A549 (cell line): ENCODE results near the gene CDK9. TPM values are rescaled to one million over a fixed set of nuclear protein-coding genes. Genes with fewer than 3 reads are reported as not detected.

Experiments used
- ATAC-seq, 2 experiments: fragments of 200-7000 bp in 1 of 2; fragments of >200 bp in 1 of 2; cut with Nextera tagmentation in 1 of 2; cut with Tn5 transposase in 1 of 2; 3 replicates each; pipeline versions ENCODE4 v1.8.0 to v1.9.1; 2018 to 2020; ENCODE audit warnings: mild to moderate bottlenecking in 1 of 2, moderate library complexity in 1 of 2
- CTCF ChIA-PET: fragments of 300-600 bp; sonication (Branson Sonifier 250); formaldehyde crosslinking; extraction: SDS; loops from one replicate; lab custom pipeline; 2021; ENCODE audit warnings: antibody characterized with exemption, inconsistent platforms; lab: Yijun Ruan, JAX
- POLR2A ChIA-PET: fragments of 350-600 bp; formaldehyde crosslinking; extraction: SDS; loops from one replicate; lab custom pipeline; 2021; ENCODE audit warnings: antibody characterized with exemption, inconsistent platforms; lab: Yijun Ruan, JAX
- DNase-seq, 2 experiments: peaks; one replicate each; pipeline versions ENCODE4 v3.0.0 to v3.0.0-alpha.2; 2011 to 2016; ENCODE audit warnings: low read depth in 1 of 2, low spot score in 1 of 2
- FAIRE-seq: peaks from 2 replicates; lab custom pipeline; 2011; peaks lifted over from hg19 to GRCh38; lab: Jason Lieb, UNC
- H3K27ac ChIP-seq, 2 experiments: fragments of >200 bp; sonication (Bioruptor Twin); formaldehyde crosslinking; 3 replicates each; pipeline ENCODE4 v1.5.1; 2016 to 2017
- H3K4me1 ChIP-seq: fragments of >200 bp; sonication (Bioruptor Twin); formaldehyde crosslinking; 3 replicates; pipeline ENCODE4 v1.6.1; 2016
- H3K4me2 ChIP-seq: fragments of >200 bp; sonication (Bioruptor Twin); formaldehyde crosslinking; 3 replicates; pipeline ENCODE4 v1.6.1; 2016
- H3K4me3 ChIP-seq: fragments of >200 bp; sonication (Bioruptor Twin); formaldehyde crosslinking; 3 replicates; pipeline ENCODE4 v1.5.1; 2016
- H3K9me3 ChIP-seq: fragments of >200 bp; sonication (Bioruptor Twin); formaldehyde crosslinking; 3 replicates; pipeline ENCODE4 v1.6.1; 2016
- BCL3 ChIP-seq: fragments of >200 bp; sonication (Bioruptor Twin); formaldehyde crosslinking; IDR thresholded peaks from 3 replicates; pipeline ENCODE4 v1.6.1; 2016
- CEBPB ChIP-seq, 2 experiments: fragments of >200 bp in 1 of 2; sonication (Bioruptor Twin) in 1 of 2; formaldehyde crosslinking in 1 of 2; IDR thresholded peaks; 2 replicates each; pipeline ENCODE4 v1.6.1; 2012 to 2016
- CTCF ChIP-seq: fragments of >200 bp; sonication (Bioruptor Twin); formaldehyde crosslinking; IDR thresholded peaks from 3 replicates; pipeline ENCODE4 v1.5.1; 2016
- E2F6 ChIP-seq: IDR thresholded peaks from 2 replicates; pipeline ENCODE4 v1.6.1; 2012; ENCODE audit warnings: low read depth, borderline replicate concordance
- EP300 ChIP-seq, 2 experiments: fragments of >200 bp; sonication (Bioruptor Twin); formaldehyde crosslinking; IDR thresholded peaks; 2 replicates in 1 of 2; 3 replicates in 1 of 2; pipeline ENCODE4 v1.6.1; 2016 to 2017
- FOSL2 ChIP-seq, 2 experiments: fragments of 450-650 bp in 1 of 2; fragments of >200 bp in 1 of 2; sonication (Bioruptor Twin) in 1 of 2; formaldehyde crosslinking; IDR thresholded peaks; 2 replicates each; pipeline versions ENCODE4 v1.5.0 to v1.6.1; 2016 to 2020; ENCODE audit warnings: mild to moderate bottlenecking in 1 of 2, moderate library complexity in 1 of 2
- FOXS1 ChIP-seq: fragments of 250-450 bp; sonication (Bioruptor Pico); IDR thresholded peaks from 2 replicates; pipeline ENCODE4 v1.5.0; 2020; ENCODE audit warnings: mild to moderate bottlenecking, moderate library complexity
- GATA3 ChIP-seq: IDR thresholded peaks from 2 replicates; pipeline ENCODE4 v1.6.1; 2012; ENCODE audit warnings: borderline replicate concordance
- HMGXB4 ChIP-seq: fragments of 250-450 bp; sonication (Bioruptor Pico); IDR thresholded peaks from 2 replicates; pipeline ENCODE4 v1.5.0; 2021; ENCODE audit warnings: mild to moderate bottlenecking, moderate library complexity, borderline replicate concordance
- HOXB5 ChIP-seq: fragments of 250-450 bp; sonication (Bioruptor Pico); IDR thresholded peaks from 2 replicates; pipeline ENCODE4 v1.5.0; 2020; ENCODE audit warnings: mild to moderate bottlenecking, moderate library complexity
- JUN ChIP-seq, 2 experiments: fragments of >200 bp; sonication (Bioruptor Twin); formaldehyde crosslinking; IDR thresholded peaks; 2 replicates in 1 of 2; 3 replicates in 1 of 2; pipeline ENCODE4 v1.6.1; 2016 to 2017
- KDM1A ChIP-seq: fragments of 200-600 bp; sonication (generic); IDR thresholded peaks from 2 replicates; pipeline ENCODE4 v1.6.1; 2016; ENCODE audit warnings: low read depth, mild to moderate bottlenecking
- KDM5A ChIP-seq: fragments of 200-600 bp; sonication (generic); IDR thresholded peaks from 2 replicates; pipeline ENCODE4 v1.6.1; 2016; ENCODE audit warnings: antibody characterized with exemption, mild to moderate bottlenecking
- MAX ChIP-seq: IDR thresholded peaks from 2 replicates; pipeline ENCODE4 v1.6.1; 2012
- MYC ChIP-seq: IDR thresholded peaks from 2 replicates; pipeline ENCODE4 v1.6.1; 2012; ENCODE audit warnings: mild to moderate bottlenecking, inconsistent platforms, low read length, improper control_type of control experiment, borderline replicate concordance
- NFE2L2 ChIP-seq: fragments of 150-350 bp; conservative IDR thresholded peaks from 2 replicates; pipeline ENCODE4 v1.6.1; 2014; ENCODE audit warnings: low read length
- NPAS2 ChIP-seq: fragments of 250-450 bp; sonication (Bioruptor Pico); IDR thresholded peaks from 2 replicates; pipeline ENCODE4 v1.8.0; 2022; ENCODE audit warnings: mild to moderate bottlenecking, moderate library complexity, borderline replicate concordance
- NR3C1 ChIP-seq: fragments of >200 bp; sonication (Bioruptor Twin); formaldehyde crosslinking; IDR thresholded peaks from 3 replicates; pipeline ENCODE4 v1.6.1; 2017
- PHF8 ChIP-seq: fragments of 200-600 bp; sonication (generic); IDR thresholded peaks from 2 replicates; pipeline ENCODE4 v1.6.1; 2016; ENCODE audit warnings: low read depth, mild to moderate bottlenecking, antibody characterized with exemption, moderate library complexity, borderline replicate concordance
- POLR2AphosphoS2 ChIP-seq: conservative IDR thresholded peaks from 2 replicates; pipeline ENCODE4 v1.6.1; 2012; ENCODE audit warnings: low read length, improper control_type of control experiment, inconsistent platforms
- RAD21 ChIP-seq, 2 experiments: fragments of >200 bp in 1 of 2; sonication (Bioruptor Twin) in 1 of 2; formaldehyde crosslinking in 1 of 2; IDR thresholded peaks in 1 of 2; conservative IDR thresholded peaks in 1 of 2; 2 replicates in 1 of 2; 3 replicates in 1 of 2; pipeline ENCODE4 v1.6.1; 2012 to 2018; ENCODE audit warnings: inconsistent platforms in 1 of 2
- SMC3 ChIP-seq: fragments of >200 bp; sonication (Bioruptor Twin); formaldehyde crosslinking; IDR thresholded peaks from 3 replicates; pipeline ENCODE4 v1.6.1; 2018; ENCODE audit warnings: inconsistent platforms
- SREBF2 ChIP-seq: fragments of 450-650 bp; IDR thresholded peaks from 2 replicates; pipeline ENCODE4 v1.6.1; 2014; ENCODE audit warnings: mild to moderate bottlenecking, moderate library complexity
- ZSCAN20 ChIP-seq: fragments of 250-450 bp; sonication (Bioruptor Pico); IDR thresholded peaks from 2 replicates; pipeline ENCODE4 v1.8.0; 2022; ENCODE audit warnings: mild to moderate bottlenecking, moderate library complexity
- WGBS: methylation state at CpG from one replicate; pipeline ENCODE4 v1.1.6; 2017; ENCODE audit errors: missing lambda C conversion rate; 5-methylcytosine and 5-hydroxymethylcytosine counted together
- polyA plus RNA-seq, 4 experiments: library from polyadenylated mRNA; depleted of rRNA in 3 of 4; stranded (reverse); fragments of >200 nt; fragmentation: RNase III in 1 of 4; extraction: RNeasy Plus Mini Kit Qiagen cat#74134 plus additional on column Dnase treatment in 1 of 4; gene quantifications; 2 replicates in 3 of 4; 3 replicates in 1 of 4; pipeline ENCODE4 v1.2.3, GENCODE V29; 2011 to 2017

CDK9 gene
- polyA plus RNA-seq, 2 of the 4 experiments (the other 2 are of a cell fraction): 43.8 to 45.7 TPM

GRCh38 chr9:127801955-127802575, 16.2 kb downstream of the CDK9 start:
- Histone ChIP-seq H3K4me1 (peaks cover 38% of the 10 kb centered on the region), H3K27ac (peak overlapping the region; percentile 93 to 96), H3K4me3 (peak overlapping the region; percentile 85), H3K9me3 (no peaks in the 10 kb centered on the region), H3K4me2 (peak overlapping the region; percentile 100)
- DNase-seq: no peak
- ChIA-PET CTCF (interaction anchor here (0.9 to 8.5 kb wide), 7 partner anchors 9 to 120 kb away, joined by 3 to 63 read pairs (median 7); partner anchors contain the start of genes CDK9 and TOR2A), POLR2A (interaction anchor here (0.6 to 0.9 kb wide), 3 partner anchors 9 to 16 kb away, joined by 3 to 6 read pairs (median 3); partner anchors contain the start of gene CDK9)
- FAIRE-seq: no peak
- ATAC-seq: peak; percentile 45 to 53; a peak in 5 of 6 replicates
- 34% methylated on average over 10 of the region's 10 CpGs for WGBS
- 0 out of 4 replicates have a peak, but pooled peaks of 1 of the 2 experiments have one; percentile 33 for TF ChIP-seq CEBPB (IDR thresholded peaks at IDR 0.05)
- peak; percentile 20; the same call in 1 of the 3 replicates for TF ChIP-seq CTCF
- TF ChIP-seq HOXB5: 0 out of 2 replicates have a peak, but pooled peaks have one; percentile 22
- TF ChIP-seq POLR2AphosphoS2: no peak

- H3K27ac ChIP-seq: peak within 1 kb of the TSS; percentile 93 to 96
- peak; percentile 86 to 90 for ATAC-seq
- no peak for FAIRE-seq
- DNase-seq: peak; percentile 91 to 95
- H3K4me1 ChIP-seq: peaks cover 38% of the 10 kb centered on the region
- no peaks in the 10 kb centered on the region for H3K9me3 ChIP-seq
- H3K4me2 ChIP-seq: peak within 1 kb of the TSS; percentile 100
- CTCF ChIA-PET: interaction anchor here (0.9 to 8.5 kb wide), 10 partner anchors 9 to 119 kb away, joined by 3 to 63 read pairs (median 13); partner anchors contain the start of genes CDK9 and TOR2A
- peak within 1 kb of the TSS; percentile 85 for H3K4me3 ChIP-seq
- POLR2A ChIA-PET: interaction anchor here (0.6 to 1.0 kb wide), 8 partner anchors 9 to 67 kb away, joined by 3 to 6 read pairs (median 4); partner anchors contain the start of gene CDK9
- WGBS: 0% methylated on average over 15 of the region's 83 CpGs
- TF ChIP-seq BCL3 (peak; percentile 81; the same call in 2 of the 3 replicates), NPAS2 (CRISPR knock-in tag) (no peak), GATA3 (no peak), RAD21 (conservative IDR thresholded peaks at IDR 0.05 in 1 of 2, IDR thresholded peaks at IDR 0.05 in 1 of 2) (0 out of 5 replicates have a peak, but pooled peaks of 1 of the 2 experiments have one; percentile 12), FOSL2 (IDR thresholded peaks at IDR 0.05) (no peak), FOSL2 (CRISPR knock-in tag; IDR thresholded peaks at IDR 0.05) (peak; percentile 15; the same call in 1 of the 2 replicates), MAX (peak; percentile 96), ZSCAN20 (CRISPR knock-in tag) (no peak), NFE2L2 (no peak), SMC3 (0 out of 3 replicates have a peak, but pooled peaks have one; percentile 20), PHF8 (peak; percentile 88), CTCF (0 out of 3 replicates have a peak, but pooled peaks have one; percentile 3), SREBF2 (no peak), KDM1A (no peak), HMGXB4 (no peak), EP300 (IDR thresholded peaks at IDR 0.05) (no peak), KDM5A (no peak), HOXB5 (no peak), FOXS1 (CRISPR knock-in tag) (no peak), NR3C1 (no peak), MYC (peak; percentile 96), E2F6 (no peak), JUN (IDR thresholded peaks at IDR 0.05) (peak; percentile 60 to 95; a peak in 3 of 5 replicates)
Observed at GRCh38 chr9:127802576-127803443, 17.0 kb downstream of the CDK9 start, which contains the start of gene FPGS. TSS of gene FPGS (plus strand) at chr9:127802882. CDS start at chr9:127802925, 43 bp downstream.
